SJSA1 (cell line): Measurements from ENCODE around the gene UROC1. TPM values are rescaled to one million over a fixed set of nuclear protein-coding genes. Genes with fewer than 3 reads are reported as not detected.

Experiments
- DNase-seq, 2 experiments: peaks; one replicate each; pipeline ENCODE4 v3.0.0-alpha.2; 2015 to 2020; ENCODE audit warnings: low spot score in 2 of 2, low read depth in 1 of 2
- H3K27ac ChIP-seq: fragments of 250-450 bp; sonication (Bioruptor Pico); 2 replicates; pipeline ENCODE4 v1.5.1; 2020; ENCODE audit warnings: mild to moderate bottlenecking, moderate library complexity
- H3K27me3 ChIP-seq: fragments of 250-450 bp; sonication (Bioruptor Pico); replicated peaks from 2 replicates; pipeline ENCODE4 v1.5.1; 2020; ENCODE audit warnings: mild to moderate bottlenecking, moderate library complexity
- H3K36me3 ChIP-seq: fragments of 250-450 bp; sonication (Bioruptor Pico); 2 replicates; pipeline ENCODE4 v1.5.1; 2020; ENCODE audit warnings: mild to moderate bottlenecking
- H3K4me1 ChIP-seq: fragments of 250-450 bp; sonication (Bioruptor Pico); replicated peaks from 2 replicates; pipeline ENCODE4 v1.6.1; 2021; ENCODE audit warnings: mild to moderate bottlenecking
- H3K4me3 ChIP-seq: fragments of 250-450 bp; sonication (Bioruptor Pico); 2 replicates; pipeline ENCODE4 v1.5.1; 2020; ENCODE audit warnings: mild to moderate bottlenecking
- H3K9me3 ChIP-seq: fragments of 250-450 bp; sonication (Bioruptor Pico); replicated peaks from 2 replicates; pipeline ENCODE4 v1.5.1; 2020; ENCODE audit warnings: mild to moderate bottlenecking
- total RNA-seq: library from RNA; depleted of rRNA; stranded (reverse); fragments of >200 nt; shearing (Covaris generic); gene quantifications from 2 replicates; pipeline ENCODE4 v1.2.3, GENCODE V29; 2014

UROC1 gene
- total RNA-seq, 1 experiment from 2014 or later = not detected

GRCh38 chr3:126475413-126476114 is 42.0 kb downstream of the UROC1 start, which contains the start of gene ZXDC:
ZXDC (minus strand) TSS chr3:126475891; CDS start chr3:126475865, 26 bp downstream.
- Histone ChIP-seq H3K36me3 (peaks cover 35% of the 10 kb centered on the region), H3K4me3 (peak within 1 kb of the TSS; percentile 97), H3K9me3 (0 out of 2 replicates have a peak, but pooled peaks cover 5% of the 10 kb centered on the region), H3K27ac (peak within 1 kb of the TSS; percentile 45), H3K4me1 (peaks cover 21% of the 10 kb centered on the region), H3K27me3 (no peaks in the 10 kb centered on the region)
- DNase-seq = peak; percentile 72 to 92

- Histone ChIP-seq H3K4me3 (peak overlapping the region; percentile 97), H3K27ac (no peak overlapping the region), H3K4me1 (peaks cover 21% of the 10 kb centered on the region), H3K9me3 (0 out of 2 replicates have a peak, but pooled peaks cover 5% of the 10 kb centered on the region), H3K36me3 (peaks cover 43% of the 10 kb centered on the region), H3K27me3 (no peaks in the 10 kb centered on the region)
- DNase-seq = peak in 1 of 2 experiments; percentile 26
These were observed 42.8 kb downstream of the UROC1 start for GRCh38 chr3:126474498-126475412.

GRCh38 chr3:126473292-126474168 is 44.0 kb downstream of the UROC1 start:
- Histone ChIP-seq H3K4me3 (no peak overlapping the region), H3K27ac (no peak overlapping the region), H3K4me1 (peaks cover 21% of the 10 kb centered on the region), H3K27me3 (no peaks in the 10 kb centered on the region), H3K9me3 (0 out of 2 replicates have a peak, but pooled peaks cover 5% of the 10 kb centered on the region), H3K36me3 (peaks cover 55% of the 10 kb centered on the region)
- no peak for DNase-seq

GRCh38 chr3:126472277-126473006 is 45.1 kb downstream of the UROC1 start:
- H3K9me3 ChIP-seq = 0 out of 2 replicates have a peak, but pooled peaks cover 5% of the 10 kb centered on the region
- no peak overlapping the region for H3K27ac ChIP-seq
- H3K4me1 ChIP-seq = peaks cover 21% of the 10 kb centered on the region
- no peak overlapping the region for H3K4me3 ChIP-seq
- H3K36me3 ChIP-seq = peaks cover 66% of the 10 kb centered on the region
- no peak for DNase-seq
- no peaks in the 10 kb centered on the region for H3K27me3 ChIP-seq

- DNase-seq = no peak
- Histone ChIP-seq H3K36me3 (peaks cover 86% of the 10 kb centered on the region), H3K4me1 (peaks cover 5% of the 10 kb centered on the region), H3K4me3 (no peak overlapping the region), H3K27me3 (no peaks in the 10 kb centered on the region), H3K27ac (no peak overlapping the region), H3K9me3 (no peaks in the 10 kb centered on the region)
These were observed 48.1 kb downstream of the UROC1 start for GRCh38 chr3:126469479-126469878.

GRCh38 chr3:126468028-126468891 is 49.3 kb downstream of the UROC1 start:
- H3K4me1 ChIP-seq = no peaks in the 10 kb centered on the region; the same call in 1 of the 2 replicates
- no peak overlapping the region for H3K4me3 ChIP-seq
- no peak overlapping the region for H3K27ac ChIP-seq
- H3K9me3 ChIP-seq = no peaks in the 10 kb centered on the region
- no peak for DNase-seq
- H3K36me3 ChIP-seq = peaks cover 92% of the 10 kb centered on the region
- no peaks in the 10 kb centered on the region for H3K27me3 ChIP-seq

- H3K27me3 ChIP-seq = no peaks in the 10 kb centered on the region
- H3K9me3 ChIP-seq = no peaks in the 10 kb centered on the region
- DNase-seq = no peak
- no peak overlapping the region for H3K27ac ChIP-seq
- H3K4me1 ChIP-seq = no peaks in the 10 kb centered on the region; the same call in 1 of the 2 replicates
- H3K4me3 ChIP-seq = no peak overlapping the region
- H3K36me3 ChIP-seq = peaks cover 90% of the 10 kb centered on the region
These were observed 50.0 kb downstream of the UROC1 start for GRCh38 chr3:126467611-126467955.

GRCh38 chr3:126466886-126467610 is 50.5 kb downstream of the UROC1 start:
- H3K27ac ChIP-seq = no peak overlapping the region
- peaks cover 90% of the 10 kb centered on the region for H3K36me3 ChIP-seq
- H3K4me3 ChIP-seq = no peak overlapping the region
- no peaks in the 10 kb centered on the region for H3K27me3 ChIP-seq
- DNase-seq = no peak
- no peaks in the 10 kb centered on the region for H3K9me3 ChIP-seq
- H3K4me1 ChIP-seq = no peaks in the 10 kb centered on the region; the same call in 1 of the 2 replicates

- H3K36me3 ChIP-seq = peaks cover 90% of the 10 kb centered on the region
These were observed 51.5 kb downstream of the UROC1 start for GRCh38 chr3:126465928-126466544.

GRCh38 chr3:126464997-126465396 is 52.6 kb downstream of the UROC1 start:
- Histone ChIP-seq H3K4me3 (no peak overlapping the region), H3K27me3 (no peaks in the 10 kb centered on the region), H3K4me1 (no peaks in the 10 kb centered on the region), H3K27ac (no peak overlapping the region), H3K9me3 (no peaks in the 10 kb centered on the region), H3K36me3 (peaks cover 84% of the 10 kb centered on the region)
- DNase-seq = no peak

More at GRCh38 chr3:126465928-126466544, 51.5 kb downstream of the UROC1 start:
- no peaks in the 10 kb centered on the region for H3K4me1 ChIP-seq
- H3K27me3 ChIP-seq = no peaks in the 10 kb centered on the region
- no peak for DNase-seq
- H3K27ac ChIP-seq = no peak overlapping the region
- no peaks in the 10 kb centered on the region for H3K9me3 ChIP-seq
- H3K4me3 ChIP-seq = no peak overlapping the region

GRCh38 chr3:126464494-126464893 is 53.1 kb downstream of the UROC1 start:
- H3K36me3 ChIP-seq = peaks cover 83% of the 10 kb centered on the region
- no peaks in the 10 kb centered on the region for H3K27me3 ChIP-seq
- H3K9me3 ChIP-seq = no peaks in the 10 kb centered on the region
- no peak overlapping the region for H3K4me3 ChIP-seq
- DNase-seq = no peak
- no peak overlapping the region for H3K27ac ChIP-seq
- H3K4me1 ChIP-seq = no peaks in the 10 kb centered on the region
